RWPE1 (cell line): Measurements from ENCODE around the gene NTM.

Source experiments
- CTCF ChIA-PET: fragments of 350-600 bp; sonication (Branson Sonifier 250); formaldehyde crosslinking; extraction: SDS; loops from one replicate; lab custom pipeline; 2021; lab: Yijun Ruan, JAX
- POLR2A ChIA-PET: fragments of 400-600 bp; formaldehyde crosslinking; extraction: SDS; loops from one replicate; lab custom pipeline; 2020; ENCODE audit warnings: antibody characterized with exemption; ENCODE audit not compliant: low non-redundant PET; lab: Yijun Ruan, JAX
- DNase-seq: peaks from one replicate; pipeline ENCODE4 v3.0.0; 2012; ENCODE audit warnings: low spot score
- H3K27ac ChIP-seq: fragments of 450-650 bp; 2 replicates; pipeline ENCODE4 v1.5.1; 2017
- CTCF ChIP-seq: fragments of 450-650 bp; conservative IDR thresholded peaks from 2 replicates; pipeline ENCODE4 v1.5.1; 2017; ENCODE audit warnings: low read depth, mild to moderate bottlenecking

Gene NTM

DNA sequence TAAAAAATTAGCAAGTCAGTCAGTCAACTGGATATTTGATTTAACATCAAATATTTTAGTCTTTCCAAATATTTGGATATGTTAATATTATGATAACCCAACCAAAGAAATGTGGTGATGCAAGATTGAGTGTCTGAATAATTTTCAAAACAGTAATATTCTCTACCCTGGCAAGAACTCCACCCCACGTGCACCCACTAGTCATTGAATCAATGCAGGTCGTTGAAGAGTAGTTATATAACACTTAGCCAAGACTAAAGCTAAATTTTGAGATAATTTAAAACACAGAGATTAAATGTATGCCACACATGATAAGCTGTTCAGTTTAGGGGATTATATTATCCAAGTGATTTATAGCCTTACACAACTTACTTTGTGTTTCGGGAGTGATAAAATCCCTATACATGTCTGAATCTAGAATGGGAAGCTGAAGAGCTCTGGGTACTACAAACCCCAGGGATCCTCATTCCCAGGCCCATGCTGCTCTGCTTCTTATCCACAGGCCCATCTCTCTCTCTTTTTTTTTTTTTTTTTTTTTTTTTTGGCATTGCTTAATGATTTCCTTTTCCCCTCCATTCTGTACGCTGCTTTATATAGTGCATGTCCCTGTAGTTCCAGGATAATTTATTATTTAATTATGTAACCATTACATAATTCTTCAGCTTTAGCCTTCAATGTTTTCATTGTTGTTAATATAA, 392.9 kb downstream of the NTM start:
- TF ChIP-seq CTCF: no peak
- ChIA-PET CTCF (no interaction called here), POLR2A (no interaction called here)
- no peak for DNase-seq
- H3K27ac ChIP-seq: no peak overlapping the region

DNA sequence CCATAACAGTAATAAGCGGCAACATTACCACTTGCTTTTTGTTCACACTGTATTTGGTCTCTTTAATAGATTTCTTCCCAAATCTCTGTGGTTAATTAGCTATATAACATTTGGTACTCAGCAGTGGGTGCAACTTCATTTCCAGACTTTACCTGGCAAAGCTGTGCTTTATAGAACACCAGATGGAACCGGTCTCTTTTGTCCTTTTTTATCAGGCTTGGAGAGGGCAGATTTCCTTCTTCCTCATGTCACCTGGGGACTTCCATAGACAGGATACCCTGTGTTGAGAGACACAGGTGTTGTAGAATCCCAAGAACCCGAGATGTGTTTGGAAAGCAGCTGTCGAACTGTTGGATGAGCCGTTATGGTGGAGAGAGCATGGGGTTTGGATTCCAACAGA, 393.7 kb downstream of the NTM start:
- TF ChIP-seq CTCF: no peak
- no peak overlapping the region for H3K27ac ChIP-seq
- POLR2A ChIA-PET: no interaction called here
- DNase-seq: no peak
- CTCF ChIA-PET: no interaction called here

GRCh38 chr11:131764649-131765048, 394.2 kb downstream of the NTM start:
- TF ChIP-seq CTCF: no peak
- POLR2A ChIA-PET: no interaction called here
- DNase-seq: no peak
- no peak overlapping the region for H3K27ac ChIP-seq
- CTCF ChIA-PET: no interaction called here

DNA sequence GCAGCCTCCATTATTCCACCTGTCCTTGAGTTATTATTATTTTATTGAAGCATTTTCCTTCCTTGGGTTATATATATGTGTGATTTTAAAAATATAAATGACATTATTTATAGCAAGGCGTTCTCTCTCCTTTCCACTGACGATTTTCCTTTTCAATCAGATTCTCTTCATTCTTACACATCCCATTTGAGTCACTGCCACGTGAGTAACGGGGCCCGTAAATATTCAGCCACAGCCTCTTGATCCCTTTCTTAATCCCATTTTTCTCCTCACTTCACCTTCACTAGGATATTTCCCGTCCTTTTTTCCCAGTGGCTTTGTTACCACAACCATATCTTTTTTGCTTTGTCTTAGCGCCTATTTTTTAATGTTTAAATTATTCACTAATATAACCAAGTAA, 396.2 kb downstream of the NTM start:
- TF ChIP-seq CTCF: no peak
- ChIA-PET CTCF (no interaction called here), POLR2A (no interaction called here)
- no peak for DNase-seq
- no peak overlapping the region for H3K27ac ChIP-seq

DNA sequence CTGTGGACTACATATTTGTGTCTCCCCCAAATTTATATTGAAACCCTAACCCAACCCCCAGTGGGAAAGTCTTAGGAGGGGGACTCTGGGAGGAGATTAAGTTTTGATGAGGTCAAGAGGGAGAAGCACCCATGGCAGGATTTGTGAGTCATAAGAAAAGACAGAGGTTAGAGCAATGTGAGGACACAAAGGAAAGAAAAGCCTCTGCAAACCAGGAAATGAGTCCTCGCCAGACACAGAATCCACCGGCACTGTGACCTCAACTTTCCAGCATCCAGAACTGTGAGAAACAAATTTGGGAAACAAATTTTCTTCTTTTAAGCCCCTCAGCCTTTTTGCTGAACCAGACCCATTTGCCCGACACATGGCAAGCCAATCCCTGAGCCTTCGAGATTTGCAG, 397.0 kb downstream of the NTM start:
- DNase-seq: no peak
- ChIA-PET CTCF (no interaction called here), POLR2A (no interaction called here)
- TF ChIP-seq CTCF: no peak
- no peak overlapping the region for H3K27ac ChIP-seq

- no peak for DNase-seq
- POLR2A ChIA-PET: no interaction called here
These were observed 400.4 kb downstream of the NTM start for GRCh38 chr11:131770801-131771200.

More at GRCh38 chr11:131770801-131771200, 400.4 kb downstream of the NTM start:
- no peak for TF ChIP-seq CTCF
- no peak overlapping the region for H3K27ac ChIP-seq
- CTCF ChIA-PET: no interaction called here
